HCT116 (cell line): ENCODE results near the gene TAF1B.

ENCODE experiments used
- ATF3 ChIP-seq: IDR thresholded peaks from 2 replicates; pipeline ENCODE4 v1.6.1; 2012
- CBX3 ChIP-seq: IDR thresholded peaks from 2 replicates; pipeline ENCODE4 v1.6.1; 2012; ENCODE audit warnings: low read depth
- CTCF ChIP-seq, 3 experiments: fragments of 200-600 bp in 1 of 3; sonication (generic) in 1 of 3; IDR thresholded peaks in 2 of 3; conservative IDR thresholded peaks in 1 of 3; 2 replicates each; pipeline ENCODE4 v1.5.1; 2012 to 2017; ENCODE audit warnings: low read depth in 2 of 3, low read length in 2 of 3, antibody characterized with exemption in 1 of 3, borderline replicate concordance in 1 of 3, control low read depth in 1 of 3, mild to moderate bottlenecking in 1 of 3, mixed read lengths in 1 of 3, mixed run types in 1 of 3, moderate library complexity in 1 of 3; ENCODE audit not compliant: insufficient read depth in 1 of 3
- ELF1 ChIP-seq: IDR thresholded peaks from 2 replicates; pipeline ENCODE4 v1.6.1; 2012; ENCODE audit warnings: low read depth, borderline replicate concordance
- EZH2 ChIP-seq: fragments of 200-600 bp; sonication (generic); IDR thresholded peaks from 2 replicates; pipeline ENCODE4 v1.6.1; 2017; ENCODE audit warnings: antibody characterized with exemption, mixed run types
- MAX ChIP-seq: IDR thresholded peaks from 2 replicates; pipeline ENCODE4 v1.6.1; 2012
- POLR2A ChIP-seq: IDR thresholded peaks from 2 replicates; pipeline ENCODE4 v1.7.0; 2011; ENCODE audit warnings: borderline replicate concordance; ENCODE audit not compliant: insufficient read depth, insufficient read length; ENCODE audit errors: extremely low read depth
- TCF7L2 ChIP-seq: IDR thresholded peaks from 2 replicates; pipeline ENCODE4 v1.7.0; 2011; ENCODE audit warnings: borderline replicate concordance, inconsistent platforms; ENCODE audit not compliant: insufficient read depth, insufficient read length; ENCODE audit errors: extremely low read depth

GRCh38 chr2:9873337-9873736, 30.1 kb downstream of the TAF1B start:
- TF ChIP-seq EZH2, result no peak
- TF ChIP-seq CTCF (IDR thresholded peaks at IDR 0.05 in 2 of 3, conservative IDR thresholded peaks at IDR 0.05 in 1 of 3; ENCODE audit: borderline replicate concordance in 1 of 3, insufficient read depth in 1 of 3, low read depth in 2 of 3, low read length in 2 of 3), result no peak
- no peak for TF ChIP-seq POLR2A
- TF ChIP-seq ATF3, result no peak
- no peak for TF ChIP-seq TCF7L2
- no peak for TF ChIP-seq ELF1
- no peak for TF ChIP-seq CBX3
- TF ChIP-seq MAX, result no peak
